HG02943 (cell line): ENCODE results near the gene IL9R.
"Not testable (repeated sequence)": the region's sequence is repeated elsewhere in the genome, so short reads cannot be mapped to it uniquely, and the experiment has no call there.

Source experiments
- ATAC-seq: cut with Tn5 transposase; IDR thresholded peaks from one replicate; pipeline ENCODE4 v1.9.1; 2021; ENCODE audit warnings: mild to moderate bottlenecking, low read depth, moderate library complexity; ENCODE audit not compliant: unreplicated experiment

Gene IL9R

GRCh38 chrX:155995321-155995875 lies 2.1 kb upstream of the IL9R start:
- no peak for ATAC-seq

- ATAC-seq = no peak
Observed at GRCh38 chrX:155998116-155998515, 620 bp downstream of the IL9R start.

- ATAC-seq = no peak
Observed at GRCh38 chrX:155998761-155999510, 1.4 kb downstream of the IL9R start.

DNA sequence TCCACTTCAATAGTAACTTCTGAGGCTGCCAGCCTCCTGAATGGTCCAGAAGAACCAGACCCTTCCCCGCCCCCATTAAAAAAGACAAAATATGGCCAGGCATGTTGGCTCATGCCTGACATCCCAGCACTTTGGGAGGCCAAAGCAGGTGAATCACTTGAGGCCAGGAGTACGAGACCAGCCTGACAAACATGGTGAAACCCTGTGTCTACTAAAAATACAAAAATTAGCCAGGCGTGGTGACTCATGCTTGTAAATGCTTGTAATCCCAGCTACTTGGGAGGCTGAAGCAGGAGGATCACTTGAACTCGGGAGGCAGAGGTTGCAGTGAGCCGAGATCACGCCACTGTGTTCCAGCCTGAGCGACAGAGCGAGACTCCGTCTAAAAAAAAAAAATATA lies 2.3 kb downstream of the IL9R start:
- not testable (repeated sequence) for ATAC-seq

- no peak for ATAC-seq
Observed at GRCh38 chrX:156000361-156000926, 2.9 kb downstream of the IL9R start.

- ATAC-seq = no peak
Observed at GRCh38 chrX:156001001-156001666, 3.6 kb downstream of the IL9R start.

DNA sequence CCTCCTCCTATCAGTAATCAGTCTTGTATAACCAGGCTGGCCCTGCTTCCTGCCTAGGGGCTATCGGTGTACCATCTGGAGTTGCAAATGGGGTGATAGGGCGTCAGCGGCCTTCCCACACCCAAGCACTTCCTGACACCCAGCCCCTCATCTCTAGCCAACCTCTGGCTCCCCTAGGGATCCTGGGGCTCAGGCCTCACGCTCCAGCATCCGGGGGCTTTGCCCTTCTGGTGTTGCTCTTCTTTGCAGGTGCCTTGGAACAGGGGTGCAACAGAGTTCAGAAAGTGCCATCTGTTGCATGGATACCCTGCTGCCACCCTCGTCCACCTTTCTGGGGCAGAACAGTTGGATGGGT lies 4.1 kb downstream of the IL9R start:
- ATAC-seq = no peak

GRCh38 chrX:156002507-156002906 lies 5.0 kb downstream of the IL9R start:
- ATAC-seq = no peak

DNA sequence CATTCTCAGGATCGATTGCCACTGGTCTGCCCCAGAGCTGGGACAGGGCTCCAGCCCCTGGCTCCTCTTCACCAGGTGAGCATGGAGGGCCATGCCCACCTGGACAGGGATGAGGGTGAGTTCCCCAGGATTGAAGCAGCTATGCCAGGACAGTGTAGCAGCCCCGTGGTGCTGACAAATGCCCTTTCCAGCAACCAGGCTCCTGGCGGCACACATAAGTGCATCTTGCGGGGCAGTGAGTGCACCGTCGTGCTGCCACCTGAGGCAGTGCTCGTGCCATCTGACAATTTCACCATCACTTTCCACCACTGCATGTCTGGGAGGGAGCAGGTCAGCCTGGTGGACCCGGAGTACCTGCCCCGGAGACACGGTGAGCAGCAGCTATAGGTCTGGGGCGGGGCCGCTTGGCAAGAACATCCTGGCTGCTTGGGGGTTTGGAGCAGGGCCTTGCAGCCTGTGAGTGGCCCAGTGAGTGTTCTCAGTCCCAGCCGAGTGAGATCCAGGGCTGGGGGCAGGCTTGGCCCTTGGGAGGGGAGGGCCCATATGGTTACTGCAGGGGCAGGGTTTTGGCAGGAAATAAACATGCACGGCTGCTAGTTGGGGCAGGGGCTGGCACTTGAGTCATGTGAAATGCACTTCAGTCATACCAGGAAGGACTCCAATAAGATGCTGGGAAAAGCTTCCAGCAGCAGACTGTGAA lies 6.1 kb downstream of the IL9R start:
- ATAC-seq = no peak

- ATAC-seq = no peak
Observed at GRCh38 chrX:156004256-156004655, 6.8 kb downstream of the IL9R start.

- ATAC-seq = no peak
Observed at GRCh38 chrX:156004740-156005139, 7.2 kb downstream of the IL9R start.

DNA sequence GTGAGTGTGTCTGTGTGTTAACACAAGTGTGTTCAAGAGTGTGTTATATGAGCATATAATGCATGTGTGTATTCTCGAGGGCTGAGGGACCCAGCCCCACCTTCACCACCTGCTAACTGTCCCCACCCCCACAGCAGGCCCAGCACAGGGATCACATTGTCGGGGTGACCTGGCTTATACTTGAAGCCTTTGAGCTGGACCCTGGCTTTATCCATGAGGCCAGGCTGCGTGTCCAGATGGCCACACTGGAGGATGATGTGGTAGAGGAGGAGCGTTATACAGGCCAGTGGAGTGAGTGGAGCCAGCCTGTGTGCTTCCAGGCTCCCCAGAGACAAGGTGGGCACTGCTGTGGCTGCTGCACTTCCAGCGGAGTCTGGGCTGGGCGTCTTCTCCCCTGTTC lies 7.6 kb downstream of the IL9R start:
- no peak for ATAC-seq

DNA sequence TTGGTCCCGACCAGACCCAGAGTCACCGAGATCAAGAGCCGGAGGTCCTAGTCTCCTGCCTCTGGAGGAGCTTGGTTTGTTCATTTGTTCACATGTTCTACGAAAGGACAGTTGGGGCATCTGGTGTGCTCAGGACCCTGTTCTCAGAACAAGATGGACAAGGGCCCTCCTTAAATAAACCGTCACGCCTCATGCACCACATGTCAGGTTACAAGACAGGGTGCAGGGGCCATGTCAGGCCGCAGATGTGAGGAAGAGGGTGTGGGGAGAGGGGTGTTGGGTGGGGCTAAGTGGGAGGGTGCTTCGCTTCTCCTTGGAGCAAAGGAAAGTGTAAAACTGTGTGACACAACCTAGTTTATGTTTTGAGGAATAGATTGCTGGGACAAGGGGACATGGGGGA lies 9.0 kb downstream of the IL9R start:
- not testable (repeated sequence) for ATAC-seq

DNA sequence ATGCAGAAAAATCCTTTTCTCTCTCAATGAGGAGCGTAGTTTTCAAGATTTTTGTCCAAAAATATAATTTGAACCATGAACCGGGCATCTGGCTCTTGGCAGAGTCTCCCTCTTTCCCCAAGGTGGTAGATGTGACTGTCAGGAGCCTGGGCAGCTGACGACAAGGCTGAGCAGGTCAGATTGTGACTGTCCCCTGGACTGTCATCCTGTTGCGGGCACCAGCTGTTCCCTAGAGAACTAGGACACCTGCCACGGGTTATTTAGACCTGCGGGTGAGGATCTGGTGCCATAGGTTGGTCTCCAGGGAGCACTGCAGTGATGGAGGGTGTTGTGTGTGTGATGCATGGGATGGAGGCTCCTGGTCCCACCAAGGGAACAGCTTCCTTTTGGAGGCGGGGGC lies 10.9 kb downstream of the IL9R start:
- ATAC-seq = not testable (repeated sequence)

DNA sequence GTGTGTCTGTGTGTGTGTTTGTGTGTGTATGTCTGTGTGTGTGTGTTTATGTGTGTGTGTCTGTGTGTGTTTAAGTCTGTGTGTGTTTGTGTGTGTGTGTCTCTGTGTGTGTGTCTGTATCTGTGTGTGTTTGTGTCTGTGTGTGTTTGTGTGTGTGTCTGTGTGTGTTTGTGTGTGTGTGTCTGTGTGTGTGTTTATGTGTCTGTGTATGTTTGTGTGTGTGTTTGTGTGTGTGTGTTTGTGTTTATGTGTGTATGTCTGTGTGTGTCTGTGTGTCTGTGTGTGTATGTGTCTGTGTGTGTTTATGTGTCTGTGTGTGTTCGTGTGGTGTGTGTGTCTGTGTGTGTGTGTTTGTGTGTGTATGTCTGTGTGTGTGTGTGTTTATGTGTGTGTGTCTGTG lies 11.4 kb downstream of the IL9R start:
- no peak for ATAC-seq

- not testable (repeated sequence) for ATAC-seq
Observed at GRCh38 chrX:156009691-156010090, 12.2 kb downstream of the IL9R start.

DNA sequence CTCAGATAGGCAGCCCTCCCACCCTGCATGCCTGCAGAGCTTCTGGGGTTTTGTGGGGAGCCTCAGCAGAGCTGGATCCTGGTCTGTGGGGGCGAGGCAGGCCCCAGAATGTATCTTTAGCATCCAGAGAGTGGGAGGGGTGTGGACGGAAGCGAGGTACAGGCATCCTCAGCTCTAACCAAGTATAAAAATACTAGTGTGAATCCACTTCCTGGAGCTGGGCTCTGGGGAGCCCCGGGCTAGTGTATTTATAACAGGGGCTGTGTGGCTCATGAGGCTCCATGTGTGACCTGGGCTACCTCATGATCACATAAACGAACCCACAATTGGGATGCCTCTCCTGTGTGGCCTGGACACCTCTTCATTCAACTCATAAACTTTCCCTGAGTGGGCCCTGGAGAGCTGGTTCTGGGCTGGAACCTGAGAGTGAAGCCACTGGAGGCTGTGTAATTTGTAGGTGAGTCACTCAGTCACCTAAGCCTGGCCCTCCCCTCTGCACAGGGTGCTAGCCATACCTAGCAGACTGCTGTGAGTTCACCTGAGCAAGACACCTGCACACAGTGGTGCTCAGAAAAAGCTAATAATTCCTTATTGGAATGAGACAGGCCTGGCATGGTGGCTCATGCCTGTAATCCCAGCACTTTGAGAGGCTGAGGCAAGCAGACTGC lies 15.9 kb downstream of the IL9R start:
- ATAC-seq = not testable (repeated sequence)

DNA sequence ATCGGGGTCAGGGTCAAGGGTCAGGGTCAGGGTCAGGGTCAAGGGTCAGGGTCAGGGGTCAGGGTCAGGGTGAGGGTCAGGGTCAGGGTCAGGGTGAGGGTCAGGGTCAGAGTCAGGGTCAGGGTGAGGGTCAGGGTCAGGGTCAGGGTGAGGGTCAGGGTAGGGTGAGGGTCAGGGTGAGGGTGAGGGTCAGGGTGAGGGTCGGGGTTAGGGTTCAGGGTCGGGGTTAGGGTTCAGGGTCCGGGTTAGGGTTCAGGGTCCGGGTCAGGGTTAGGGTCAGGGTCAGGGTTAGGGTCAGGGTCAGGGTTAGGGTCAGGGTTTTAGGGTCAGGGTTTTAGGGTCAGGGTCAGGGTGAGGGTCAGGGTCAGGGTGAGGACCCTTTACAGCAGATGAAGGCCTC lies 22.4 kb downstream of the IL9R start:
- ATAC-seq = not testable (repeated sequence)

GRCh38 chrX:156023002-156023401 lies 25.5 kb downstream of the IL9R start:
- ATAC-seq = not testable (repeated sequence)

DNA sequence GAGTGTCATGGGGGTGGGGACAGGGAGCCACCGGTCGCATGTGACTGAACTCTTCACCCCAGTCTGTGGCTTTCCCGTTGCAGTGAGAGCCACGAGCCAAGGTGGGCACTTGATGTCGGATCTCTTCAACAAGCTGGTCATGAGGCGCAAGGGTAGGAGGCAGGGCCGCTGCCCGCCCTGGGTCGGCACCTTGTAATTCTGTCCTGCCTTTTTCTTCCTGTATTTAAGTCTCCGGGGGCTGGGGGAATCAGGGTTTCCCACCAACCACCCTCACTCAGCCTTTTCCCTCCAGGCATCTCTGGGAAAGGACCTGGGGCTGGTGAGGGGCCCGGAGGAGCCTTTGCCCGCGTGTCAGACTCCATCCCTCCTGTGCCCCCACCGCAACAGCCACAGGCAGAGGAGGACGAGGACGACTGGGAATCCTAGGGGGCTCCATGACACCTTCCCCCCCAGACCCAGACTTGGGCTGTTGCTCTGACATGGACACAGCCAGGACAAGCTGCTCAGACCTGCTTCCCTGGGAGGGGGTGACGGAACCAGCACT lies 27.5 kb downstream of the IL9R start:
- ATAC-seq = not testable (repeated sequence)
